ENCODE data around the gene NEDD9. TPM values are rescaled to one million over a fixed set of nuclear protein-coding genes. Genes with fewer than 3 reads are reported as not detected.

Gene NEDD9
- total RNA-seq, 4 donors from 2014 or later, result 36.2 to 99.1 (median 70.2) TPM

GRCh38 chr6:11236076-11236750 is 3.7 kb upstream of the NEDD9 start:
- H3K36me3 ChIP-seq, result no peaks in the 10 kb centered on the region
- H3K27me3 ChIP-seq, result no peaks in the 10 kb centered on the region
- DNase-seq, result no peak
- H3K4me3 ChIP-seq, result no peak overlapping the region
- H3K27ac ChIP-seq, result peak overlapping the region in 1 of 2 donors; percentile 1
- intact Hi-C loops (cut with DNase I; ENCODE audit: low total_unique reads), result no loop called here
- H3K4me1 ChIP-seq, result no peaks in the 10 kb centered on the region
- TF ChIP-seq POLR2A (IDR thresholded peaks at IDR 0.05) (no peak), CTCF (IDR thresholded peaks at IDR 0.05) (no peak)
- H3K9me3 ChIP-seq, result no peaks in the 10 kb centered on the region

GRCh38 chr6:11235062-11235461 is 2.6 kb upstream of the NEDD9 start:
- Histone ChIP-seq H3K27ac (no peak overlapping the region), H3K36me3 (no peaks in the 10 kb centered on the region), H3K27me3 (no peaks in the 10 kb centered on the region), H3K4me3 (no peak overlapping the region), H3K4me1 (no peaks in the 10 kb centered on the region), H3K9me3 (no peaks in the 10 kb centered on the region)
- no peak for DNase-seq
- TF ChIP-seq CTCF (IDR thresholded peaks at IDR 0.05), result no peak
- TF ChIP-seq POLR2A (IDR thresholded peaks at IDR 0.05), result no peak
- intact Hi-C loops (cut with DNase I; ENCODE audit: low total_unique reads), result no loop called here

- Histone ChIP-seq H3K27me3 (no peaks in the 10 kb centered on the region), H3K4me1 (no peaks in the 10 kb centered on the region), H3K27ac (peak overlapping the region; percentile 88 to 94), H3K4me3 (no peak overlapping the region), H3K36me3 (no peaks in the 10 kb centered on the region), H3K9me3 (no peaks in the 10 kb centered on the region)
- DNase-seq, result no peak
- intact Hi-C loops (cut with DNase I; ENCODE audit: low total_unique reads), result no loop called here
- TF ChIP-seq POLR2A (IDR thresholded peaks at IDR 0.05), result no peak
- no peak for TF ChIP-seq CTCF (IDR thresholded peaks at IDR 0.05)
Observed at GRCh38 chr6:11233673-11234573, 1.5 kb upstream of the NEDD9 start.

- TF ChIP-seq CTCF (IDR thresholded peaks at IDR 0.05) (no peak), POLR2A (IDR thresholded peaks at IDR 0.05) (no peak)
- no peaks in the 10 kb centered on the region for H3K4me1 ChIP-seq
- H3K4me3 ChIP-seq, result peak overlapping the region; percentile 55 to 62
- H3K27me3 ChIP-seq, result no peaks in the 10 kb centered on the region
- intact Hi-C loops (cut with DNase I; ENCODE audit: low total_unique reads), result no loop called here
- no peaks in the 10 kb centered on the region for H3K9me3 ChIP-seq
- no peak for DNase-seq
- peak overlapping the region; percentile 88 to 94 for H3K27ac ChIP-seq
- H3K36me3 ChIP-seq, result no peaks in the 10 kb centered on the region
Observed at GRCh38 chr6:11232770-11233626, 530 bp upstream of the NEDD9 start.

Measured in uterus (tissue), 4 donors.